Omental fat pad (tissue), 4 donors: Measurements from ENCODE around the gene CEP250. TPM values are rescaled to one million over a fixed set of nuclear protein-coding genes. Genes with fewer than 3 reads are reported as not detected.
"Not testable (repeated sequence)": the region's sequence is repeated elsewhere in the genome, so short reads cannot be mapped to it uniquely, and the experiment has no call there.

Experiments used
- ATAC-seq: fragments of 150-250 bp; one replicate; pipeline ENCODE4 v1.9.1; 2016; ENCODE audit warnings: mild to moderate bottlenecking, moderate library complexity; ENCODE audit not compliant: low FRiP score
- DNase-seq: peaks from one replicate; pipeline ENCODE4 v3.0.0-alpha.2; 2019; ENCODE audit warnings: low spot score
- CTCF ChIP-seq, 3 donors: fragments of 450-650 bp; IDR thresholded peaks; one replicate each; pipeline ENCODE4 v1.5.1; 2016 to 2017; ENCODE audit warnings: antibody characterized with exemption in 3 of 3, mild to moderate bottlenecking in 3 of 3, moderate library complexity in 2 of 3
- total RNA-seq, 4 donors: library from RNA; depleted of rRNA; stranded (reverse); fragments of >200 nt; gene quantifications; one replicate each; pipeline ENCODE4 v1.1.0, GENCODE V29; 2016

The CEP250 gene
- total RNA-seq, 4 donors from 2014 or later, result 14.6 to 25.4 (median 16.2) TPM

GRCh38 chr20:35541783-35542662 lies 86.6 kb downstream of the CEP250 start, which contains the start of gene ERGIC3:
ERGIC3 (plus strand) TSS chr20:35542078; CDS start chr20:35542098, 20 bp downstream.
- ATAC-seq, result peak; percentile 98
- no peak for TF ChIP-seq CTCF (IDR thresholded peaks at IDR 0.05)
- DNase-seq, result peak; percentile 95

GRCh38 chr20:35542990-35543389 lies 87.6 kb downstream of the CEP250 start:
- no peak for ATAC-seq
- no peak for TF ChIP-seq CTCF (IDR thresholded peaks at IDR 0.05)
- no peak for DNase-seq

- no peak for TF ChIP-seq CTCF (IDR thresholded peaks at IDR 0.05)
- no peak for ATAC-seq
- DNase-seq, result no peak
These were observed 89.0 kb downstream of the CEP250 start for GRCh38 chr20:35544436-35544835.

GRCh38 chr20:35544941-35545340 lies 89.5 kb downstream of the CEP250 start:
- ATAC-seq, DNase-seq: not testable (repeated sequence)

- ATAC-seq, result no peak
These were observed 90.7 kb downstream of the CEP250 start for GRCh38 chr20:35546127-35546526.

GRCh38 chr20:35547329-35547728 lies 91.9 kb downstream of the CEP250 start:
- no peak for TF ChIP-seq CTCF (IDR thresholded peaks at IDR 0.05)
- no peak for DNase-seq
- no peak for ATAC-seq

More at GRCh38 chr20:35546127-35546526, 90.7 kb downstream of the CEP250 start:
- TF ChIP-seq CTCF (IDR thresholded peaks at IDR 0.05), result no peak
- no peak for DNase-seq

- TF ChIP-seq CTCF (IDR thresholded peaks at IDR 0.05), result no peak
- ATAC-seq, result no peak
- DNase-seq, result no peak
These were observed 96.1 kb downstream of the CEP250 start for GRCh38 chr20:35551503-35551902.
